GM12865 (cell line): Measurements from ENCODE around the gene ECEL1.

Experiments used
- DNase-seq: peaks from one replicate; pipeline ENCODE4 v3.0.0; 2010; ENCODE audit warnings: low read depth
- H3K4me3 ChIP-seq: 2 replicates; pipeline ENCODE4 v1.5.1; 2011; ENCODE audit warnings: mild to moderate bottlenecking, low read depth, low read length, control low read depth
- TF ChIP-seq, protein P1 (sequence below): IDR thresholded peaks from 2 replicates; pipeline ENCODE4 v1.5.1; 2011; ENCODE audit warnings: low read length, control low read depth, low read depth, inconsistent platforms; ENCODE audit not compliant: insufficient read depth; ENCODE audit errors: missing control alignments

Gene ECEL1

DNA sequence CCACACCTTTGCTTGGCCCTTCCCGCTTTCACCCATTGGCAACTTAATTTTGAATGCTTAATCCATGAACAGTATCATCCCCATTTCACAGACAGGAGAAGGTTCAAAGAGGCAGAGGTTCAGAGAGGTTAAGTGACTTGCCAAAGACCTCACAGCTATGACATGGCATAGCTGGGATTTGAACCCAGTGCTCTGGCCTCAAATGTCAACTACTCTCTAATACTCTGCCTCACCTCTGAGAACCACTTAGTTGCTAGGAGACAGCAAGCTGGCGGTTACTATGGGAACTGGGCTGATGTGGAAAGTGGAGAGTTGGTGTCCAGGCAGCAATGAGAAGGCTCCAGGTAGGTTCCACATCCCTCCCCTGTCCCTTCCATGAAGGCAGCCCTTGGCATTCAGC lies 16.8 kb upstream of the ECEL1 start:
- no peak overlapping the region for H3K4me3 ChIP-seq
- DNase-seq, result no peak
- TF ChIP-seq, protein P1, sequence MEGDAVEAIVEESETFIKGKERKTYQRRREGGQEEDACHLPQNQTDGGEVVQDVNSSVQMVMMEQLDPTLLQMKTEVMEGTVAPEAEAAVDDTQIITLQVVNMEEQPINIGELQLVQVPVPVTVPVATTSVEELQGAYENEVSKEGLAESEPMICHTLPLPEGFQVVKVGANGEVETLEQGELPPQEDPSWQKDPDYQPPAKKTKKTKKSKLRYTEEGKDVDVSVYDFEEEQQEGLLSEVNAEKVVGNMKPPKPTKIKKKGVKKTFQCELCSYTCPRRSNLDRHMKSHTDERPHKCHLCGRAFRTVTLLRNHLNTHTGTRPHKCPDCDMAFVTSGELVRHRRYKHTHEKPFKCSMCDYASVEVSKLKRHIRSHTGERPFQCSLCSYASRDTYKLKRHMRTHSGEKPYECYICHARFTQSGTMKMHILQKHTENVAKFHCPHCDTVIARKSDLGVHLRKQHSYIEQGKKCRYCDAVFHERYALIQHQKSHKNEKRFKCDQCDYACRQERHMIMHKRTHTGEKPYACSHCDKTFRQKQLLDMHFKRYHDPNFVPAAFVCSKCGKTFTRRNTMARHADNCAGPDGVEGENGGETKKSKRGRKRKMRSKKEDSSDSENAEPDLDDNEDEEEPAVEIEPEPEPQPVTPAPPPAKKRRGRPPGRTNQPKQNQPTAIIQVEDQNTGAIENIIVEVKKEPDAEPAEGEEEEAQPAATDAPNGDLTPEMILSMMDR, result no peak

DNA sequence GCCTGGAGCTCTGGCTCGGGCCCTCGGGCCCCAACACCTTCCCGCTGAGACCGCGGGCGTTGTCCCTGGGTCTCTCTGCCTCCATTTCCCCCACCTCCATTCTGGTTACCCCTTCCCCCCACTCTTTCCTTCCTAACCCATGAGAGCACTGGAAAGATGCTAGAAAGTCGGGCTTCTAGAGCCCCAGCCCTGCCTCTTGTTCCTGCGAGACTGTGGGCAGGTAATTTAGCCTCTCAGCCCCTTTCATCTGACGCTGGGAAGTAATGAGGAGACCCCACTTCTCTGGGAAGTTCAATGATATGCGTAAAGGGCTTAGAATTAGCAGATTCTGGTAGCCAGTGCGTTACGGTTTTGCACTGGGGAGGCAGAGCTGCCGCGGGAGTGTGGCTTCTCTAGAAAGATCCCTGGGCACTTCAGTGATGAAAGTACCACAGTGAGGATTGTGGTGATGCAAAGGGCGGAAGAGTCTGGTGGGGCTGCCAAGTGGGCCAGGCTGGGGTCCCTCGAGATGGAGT lies 16.2 kb upstream of the ECEL1 start:
- H3K4me3 ChIP-seq, result no peak overlapping the region
- no peak for DNase-seq
- TF ChIP-seq, protein P1, result no peak

DNA sequence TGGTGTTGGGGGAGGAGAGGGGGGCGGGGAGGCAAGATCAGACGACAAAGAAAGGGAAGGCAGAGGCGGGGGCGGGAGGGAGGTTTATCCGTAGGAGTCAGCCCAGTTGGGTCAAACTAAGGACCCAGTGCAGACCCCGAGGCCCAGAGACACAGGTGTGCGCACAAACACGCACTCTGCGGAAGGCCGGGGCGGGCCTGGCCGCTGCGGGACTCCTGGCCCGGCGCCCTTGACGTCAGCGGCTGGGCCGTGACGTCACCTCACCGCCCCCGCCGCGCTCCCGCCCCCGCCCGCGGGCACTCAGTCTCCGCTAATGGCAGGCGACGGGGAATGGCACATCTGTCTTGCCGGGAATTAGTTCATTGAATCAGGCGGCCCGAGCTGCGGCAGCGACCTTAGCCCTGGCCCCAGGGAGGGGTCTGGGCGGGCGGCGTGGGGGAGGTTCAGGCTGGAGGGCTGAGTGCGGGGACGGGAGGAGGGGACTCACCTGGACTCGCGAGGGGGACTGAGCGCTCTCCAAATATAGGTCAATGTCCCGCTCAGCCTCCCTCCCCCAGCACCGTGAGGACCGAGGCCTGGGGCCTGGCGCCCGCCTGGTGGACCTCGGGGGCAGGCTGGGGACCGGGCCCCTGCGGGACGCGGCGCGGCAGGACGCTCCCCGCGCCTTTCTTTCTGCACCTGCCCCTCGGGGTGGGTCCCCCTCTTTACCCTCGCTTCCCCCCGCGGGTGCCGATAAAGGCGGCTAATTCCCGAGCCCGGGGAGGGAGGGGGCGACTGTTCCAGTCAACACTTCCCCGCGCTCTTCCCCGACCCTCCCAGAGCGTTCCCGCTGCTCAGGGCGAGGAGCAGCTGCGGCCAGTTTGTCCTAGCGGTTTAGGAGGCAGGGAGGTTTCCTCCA lies 15.5 kb upstream of the ECEL1 start:
- no peak for DNase-seq
- no peak overlapping the region for H3K4me3 ChIP-seq
- TF ChIP-seq, protein P1, result no peak

DNA sequence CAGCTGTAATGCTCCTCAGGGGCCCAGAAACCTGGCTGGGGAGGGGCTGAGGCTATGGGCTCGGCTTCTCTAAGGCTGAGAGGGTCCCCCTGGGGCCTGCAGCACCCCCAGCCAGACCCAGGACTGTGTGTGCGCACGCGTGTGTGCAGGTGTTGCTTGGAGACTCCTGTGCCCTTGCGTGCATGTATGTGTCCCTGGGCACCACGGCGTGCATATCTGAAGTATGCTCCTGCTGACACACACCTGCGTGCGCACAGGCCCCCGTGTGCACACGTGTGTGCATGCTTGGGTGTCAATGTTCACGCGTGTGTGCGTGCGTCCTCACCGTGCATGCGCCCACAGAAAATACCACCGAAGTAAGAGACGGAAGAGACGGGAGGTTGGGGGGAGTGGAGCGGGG lies 14.9 kb upstream of the ECEL1 start:
- DNase-seq, result no peak
- no peak overlapping the region for H3K4me3 ChIP-seq

DNA sequence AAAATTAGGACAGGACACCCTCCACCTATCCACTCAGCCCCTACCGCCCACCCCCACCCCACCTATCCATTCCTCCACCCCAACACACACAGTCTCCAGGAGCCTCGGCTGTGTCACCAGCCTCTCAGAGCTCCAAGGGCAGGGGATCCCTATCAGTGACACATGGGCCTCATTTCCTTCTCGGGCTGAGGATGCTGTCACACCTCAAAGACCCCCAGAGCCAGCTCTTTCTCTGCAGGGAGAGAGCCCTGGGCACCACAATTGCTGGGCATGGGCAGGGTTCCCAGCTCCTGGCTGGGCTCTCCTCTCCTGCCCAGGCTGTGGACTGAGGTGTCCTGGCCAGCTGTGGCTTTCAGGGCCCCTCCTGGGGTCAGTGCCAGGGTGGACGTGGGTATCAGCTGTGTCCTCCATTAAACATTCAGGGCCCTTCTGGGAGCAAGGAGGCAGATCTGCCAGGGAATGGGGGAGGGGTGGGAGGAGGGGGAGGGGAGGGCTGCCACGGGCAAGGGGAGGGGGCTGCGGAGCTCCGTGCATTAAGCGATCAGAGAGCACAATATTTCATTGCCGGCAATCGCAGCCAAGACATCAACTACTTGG lies 14.3 kb upstream of the ECEL1 start:
- no peak overlapping the region for H3K4me3 ChIP-seq
- TF ChIP-seq, protein P1, result no peak

More for the DNA sequence above, 14.9 kb upstream of the ECEL1 start:
- TF ChIP-seq, protein P1, result no peak

DNA sequence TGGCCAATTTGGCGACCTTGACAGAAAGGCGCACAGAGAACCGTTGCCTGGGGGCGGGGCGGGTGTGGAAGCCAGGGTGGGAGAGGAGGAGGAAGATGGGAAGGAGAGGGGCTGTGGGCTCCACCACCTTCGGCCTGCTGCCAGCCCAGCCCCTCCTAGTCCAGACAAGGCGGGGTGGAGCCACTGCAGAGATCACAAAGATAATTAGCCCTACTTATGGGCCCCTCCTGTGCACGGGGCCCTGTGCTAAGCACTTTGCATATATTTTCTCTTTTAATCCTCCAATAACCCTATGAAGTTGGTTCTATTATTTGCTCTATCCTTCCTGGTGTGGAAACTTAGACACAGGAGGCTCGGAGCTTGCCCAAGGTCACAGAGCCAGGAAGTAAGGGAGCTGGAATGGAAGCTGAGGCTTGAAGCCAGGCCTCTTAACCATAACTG lies 13.7 kb upstream of the ECEL1 start:
- H3K4me3 ChIP-seq, result no peak overlapping the region
- no peak for DNase-seq
- TF ChIP-seq, protein P1, result no peak

More for the DNA sequence above, 14.3 kb upstream of the ECEL1 start:
- DNase-seq, result no peak
